DND-41 (cell line): ENCODE data around the gene PILRA.

Experiments used
- ATAC-seq: fragments of 200-7000 bp; cut with Tn5 transposase; 3 replicates; pipeline ENCODE4 v1.9.1; 2021; ENCODE audit warnings: low read depth; ENCODE audit not compliant: insufficient read depth
- DNase-seq: peaks from one replicate; pipeline ENCODE4 v3.0.0-alpha.2; 2020
- H2AFZ ChIP-seq: 2 replicates; pipeline ENCODE4 v1.6.0; 2012; ENCODE audit warnings: low read depth, low read length
- H3K27ac ChIP-seq: 2 replicates; pipeline ENCODE4 v1.5.1; 2012; ENCODE audit warnings: low read length, inconsistent platforms
- H3K27me3 ChIP-seq: fragments of 200-600 bp; sonication (generic); 2 replicates; pipeline ENCODE4 v1.6.0; 2012; ENCODE audit warnings: low read length, mild to moderate bottlenecking, inconsistent platforms; ENCODE audit not compliant: insufficient read depth, poor library complexity
- H3K36me3 ChIP-seq: 2 replicates; pipeline ENCODE4 v1.5.1; 2012; ENCODE audit warnings: low read length, inconsistent platforms; ENCODE audit not compliant: insufficient read depth
- H3K4me1 ChIP-seq: 2 replicates; pipeline ENCODE4 v1.5.1; 2012; ENCODE audit warnings: mild to moderate bottlenecking, low read length; ENCODE audit not compliant: insufficient read depth
- H3K4me2 ChIP-seq: 2 replicates; pipeline ENCODE4 v1.6.0; 2012; ENCODE audit warnings: mild to moderate bottlenecking, moderate library complexity, low read length, inconsistent platforms; ENCODE audit not compliant: insufficient read depth
- H3K4me3 ChIP-seq, 2 experiments: fragments of 200-600 bp in 1 of 2; shearing (Covaris generic) in 1 of 2; 2 replicates each; pipeline ENCODE4 v1.5.1; 2012 to 2016; ENCODE audit warnings: inconsistent platforms in 2 of 2, low read length in 2 of 2, mild to moderate bottlenecking in 2 of 2, low read depth in 1 of 2, moderate library complexity in 1 of 2
- H3K79me2 ChIP-seq: 2 replicates; pipeline ENCODE4 v1.6.0; 2012; ENCODE audit warnings: low read length, inconsistent platforms; ENCODE audit not compliant: insufficient read depth
- H3K9ac ChIP-seq: 2 replicates; pipeline ENCODE4 v1.6.0; 2012; ENCODE audit warnings: low read depth, mild to moderate bottlenecking, inconsistent platforms, low read length, moderate library complexity
- H3K9me3 ChIP-seq: 2 replicates; pipeline ENCODE4 v1.5.1; 2012; ENCODE audit warnings: low read length, moderate library complexity, mild to moderate bottlenecking, inconsistent platforms; ENCODE audit not compliant: insufficient read depth, severe bottlenecking
- H4K20me1 ChIP-seq: 2 replicates; pipeline ENCODE4 v1.6.0; 2012; ENCODE audit warnings: low read length; ENCODE audit not compliant: insufficient read depth
- EZH2 ChIP-seq: IDR thresholded peaks from 3 replicates; pipeline ENCODE4 v1.6.1; 2012; ENCODE audit warnings: borderline replicate concordance, low read depth, mild to moderate bottlenecking, moderate library complexity, low read length, inconsistent platforms; ENCODE audit not compliant: severe bottlenecking
- TF ChIP-seq, protein P1 (sequence below): IDR thresholded peaks from 2 replicates; pipeline ENCODE4 v1.5.1; 2012; ENCODE audit warnings: borderline replicate concordance, low read length, moderate library complexity, mild to moderate bottlenecking; ENCODE audit not compliant: poor library complexity, severe bottlenecking; ENCODE audit errors: extremely low read depth

Gene PILRA

GRCh38 chr7:100371561-100372171 lies 1.6 kb upstream of the PILRA start:
- no peak for DNase-seq
- ATAC-seq = peak; percentile 15; the same call in 1 of the 3 replicates
- Histone ChIP-seq H3K27ac (peak overlapping the region; percentile 58; the same call in 1 of the 2 replicates), H3K9ac (no peak overlapping the region), H3K79me2 (no peaks in the 10 kb centered on the region), H3K27me3 (no peaks in the 10 kb centered on the region), H3K4me2 (no peak overlapping the region), H3K4me1 (peaks cover 13% of the 10 kb centered on the region), H4K20me1 (peaks cover 3% of the 10 kb centered on the region; the same call in 1 of the 2 replicates), H3K36me3 (peaks cover 20% of the 10 kb centered on the region), H2AFZ (no peak overlapping the region), H3K4me3 (no peak overlapping the region), H3K9me3 (no peaks in the 10 kb centered on the region)
- TF ChIP-seq, protein P1, sequence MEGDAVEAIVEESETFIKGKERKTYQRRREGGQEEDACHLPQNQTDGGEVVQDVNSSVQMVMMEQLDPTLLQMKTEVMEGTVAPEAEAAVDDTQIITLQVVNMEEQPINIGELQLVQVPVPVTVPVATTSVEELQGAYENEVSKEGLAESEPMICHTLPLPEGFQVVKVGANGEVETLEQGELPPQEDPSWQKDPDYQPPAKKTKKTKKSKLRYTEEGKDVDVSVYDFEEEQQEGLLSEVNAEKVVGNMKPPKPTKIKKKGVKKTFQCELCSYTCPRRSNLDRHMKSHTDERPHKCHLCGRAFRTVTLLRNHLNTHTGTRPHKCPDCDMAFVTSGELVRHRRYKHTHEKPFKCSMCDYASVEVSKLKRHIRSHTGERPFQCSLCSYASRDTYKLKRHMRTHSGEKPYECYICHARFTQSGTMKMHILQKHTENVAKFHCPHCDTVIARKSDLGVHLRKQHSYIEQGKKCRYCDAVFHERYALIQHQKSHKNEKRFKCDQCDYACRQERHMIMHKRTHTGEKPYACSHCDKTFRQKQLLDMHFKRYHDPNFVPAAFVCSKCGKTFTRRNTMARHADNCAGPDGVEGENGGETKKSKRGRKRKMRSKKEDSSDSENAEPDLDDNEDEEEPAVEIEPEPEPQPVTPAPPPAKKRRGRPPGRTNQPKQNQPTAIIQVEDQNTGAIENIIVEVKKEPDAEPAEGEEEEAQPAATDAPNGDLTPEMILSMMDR = no peak
- no peak for TF ChIP-seq EZH2

DNA sequence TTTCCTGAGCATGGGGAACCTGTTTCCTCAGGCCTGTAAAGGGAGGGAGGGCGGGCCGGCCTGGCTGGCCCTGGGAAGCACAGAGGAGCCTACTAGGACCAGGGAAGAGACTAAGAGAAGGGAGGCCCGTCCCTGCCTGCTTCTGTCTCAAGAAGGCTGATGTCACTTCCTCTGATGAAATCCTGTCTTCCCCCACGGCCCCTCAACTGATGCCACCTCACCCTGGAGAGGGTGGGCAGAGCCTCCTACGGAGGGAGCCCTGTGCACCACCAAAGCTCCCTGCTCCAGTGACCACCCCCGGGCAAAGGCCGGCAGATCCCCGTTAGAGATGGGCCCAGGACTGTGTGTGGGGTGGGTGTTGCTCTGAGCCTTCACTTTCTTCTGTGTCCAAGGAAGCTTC lies 1.0 kb upstream of the PILRA start:
- peak overlapping the region; percentile 61 for H3K27ac ChIP-seq
- peak; percentile 69 for ATAC-seq
- H4K20me1 ChIP-seq = peaks cover 3% of the 10 kb centered on the region; the same call in 1 of the 2 replicates
- peaks cover 13% of the 10 kb centered on the region for H3K4me1 ChIP-seq
- peak; percentile 54 for DNase-seq
- H3K36me3 ChIP-seq = peaks cover 14% of the 10 kb centered on the region
- H2AFZ ChIP-seq = peak overlapping the region; percentile 76
- no peak overlapping the region for H3K4me3 ChIP-seq
- H3K4me2 ChIP-seq = no peak overlapping the region
- TF ChIP-seq, protein P1 = no peak
- no peak for TF ChIP-seq EZH2
- H3K79me2 ChIP-seq = no peaks in the 10 kb centered on the region
- H3K9ac ChIP-seq = no peak overlapping the region
- H3K9me3 ChIP-seq = no peaks in the 10 kb centered on the region
- no peaks in the 10 kb centered on the region for H3K27me3 ChIP-seq

- no peaks in the 10 kb centered on the region for H3K79me2 ChIP-seq
- ATAC-seq (peak; percentile 8; the same call in 1 of the 3 replicates), DNase-seq (no peak)
- TF ChIP-seq EZH2 = no peak
- TF ChIP-seq, protein P1 = no peak
- peak overlapping the region; percentile 61 for H3K27ac ChIP-seq
- no peak overlapping the region for H3K9ac ChIP-seq
- no peaks in the 10 kb centered on the region for H3K27me3 ChIP-seq
- no peak overlapping the region for H3K4me2 ChIP-seq
- no peak overlapping the region for H3K4me3 ChIP-seq
- H3K9me3 ChIP-seq = no peaks in the 10 kb centered on the region
- H3K36me3 ChIP-seq = peaks cover 11% of the 10 kb centered on the region
- peaks cover 3% of the 10 kb centered on the region; the same call in 1 of the 2 replicates for H4K20me1 ChIP-seq
- H2AFZ ChIP-seq = peak overlapping the region; percentile 76
- peaks cover 13% of the 10 kb centered on the region for H3K4me1 ChIP-seq
These were observed 593 bp upstream of the PILRA start for GRCh38 chr7:100372694-100373093.
